Measurements from ENCODE around the gene HCFC2. TPM values are rescaled to one million over a fixed set of nuclear protein-coding genes. Genes with fewer than 3 reads are reported as not detected.

Gene HCFC2
- total and polyA plus RNA-seq, 2 of the 8 experiments (the other 6 are each of a cell fraction or from before 2014, with no cell fraction given): 0.62 to 1.8 TPM

DNA sequence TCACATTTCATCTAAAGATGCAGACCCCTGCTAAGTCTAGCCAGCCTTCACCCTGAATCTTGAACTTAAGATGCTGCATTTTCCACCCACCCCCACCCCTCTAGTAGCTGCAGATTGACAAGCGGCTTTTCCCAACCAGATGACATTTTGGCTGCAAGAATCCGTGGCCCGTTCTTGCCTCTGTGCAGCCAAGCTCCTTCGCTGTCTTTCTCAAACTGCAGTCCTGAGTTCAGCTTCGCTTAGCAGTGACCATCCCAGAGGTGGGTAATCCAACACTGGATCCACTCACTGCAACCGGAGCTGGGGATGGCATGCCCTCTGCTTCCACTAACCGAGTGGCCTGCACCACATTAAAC, 74.4 kb downstream of the HCFC2 start:
- Histone ChIP-seq H3K4me1 (replicated peaks in 1 of 4; ENCODE audit: control insufficient read depth in 3 of 4, insufficient read depth in 4 of 4, low read length in 3 of 4) (peaks cover 3 to 9% (median 6%) of the 10 kb centered on the region in 4 experiments; a peak in 6 of 7 replicates), H3K27me3 (replicated peaks in 1 of 4; ENCODE audit: control insufficient read depth in 3 of 4, extremely low read depth in 1 of 4, insufficient read depth in 3 of 4, low read length in 3 of 4) (0 out of 7 replicates have a peak, but pooled peaks cover 0 to 3% (median 0%) of the 10 kb centered on the region in 4 experiments), H3K79me2 (ENCODE audit: control insufficient read depth in 1 of 2, insufficient read depth in 2 of 2, low read length in 2 of 2) (peaks cover 4 to 34% of the 10 kb centered on the region in 2 experiments; a peak in 3 of 4 replicates), H3K14ac (ENCODE audit: insufficient read length) (no peak overlapping the region), H3K9me3 (ENCODE audit: insufficient read depth in 2 of 2, low read depth in 1 of 2, low read length in 1 of 2) (no peaks in the 10 kb centered on the region), H2BK15ac (ENCODE audit: low read length) (no peak overlapping the region), H3K23ac (ENCODE audit: insufficient read length) (no peak overlapping the region), H2AK5ac (ENCODE audit: low read depth, low read length) (no peak overlapping the region), H3K9ac (replicated peaks in 1 of 4; ENCODE audit: extremely low read depth in 1 of 4, low read depth in 3 of 4, low read length in 3 of 4) (peak overlapping the region in 3 of 4 experiments; percentile 43 to 60 (median 46); a peak in 5 of 7 replicates), H4K5ac (ENCODE audit: insufficient read length, low read depth, low read length) (no peak overlapping the region), H3K23me2 (ENCODE audit: low read depth, low read length) (no peaks in the 10 kb centered on the region; the same call in 1 of the 2 replicates), H3K4me2 (ENCODE audit: insufficient read depth in 1 of 2, low read depth in 2 of 2, low read length in 2 of 2) (peak overlapping the region; percentile 72 to 73), H3K4me3 (ENCODE audit: extremely low read depth in 1 of 4, insufficient read depth in 2 of 4, low read depth in 3 of 4, low read length in 4 of 4) (peak overlapping the region; percentile 27 to 60 (median 42); a peak in 7 of 8 replicates), H3K18ac (ENCODE audit: extremely low read depth, low read length) (no peak overlapping the region), H2AFZ (ENCODE audit: low read length) (peak overlapping the region; percentile 68; the same call in 1 of the 2 replicates), H2BK120ac (replicated peaks; ENCODE audit: low read depth, low read length) (no peak overlapping the region), H3K79me1 (ENCODE audit: low read depth, low read length) (peaks cover 5% of the 10 kb centered on the region; the same call in 1 of the 2 replicates), H3K4ac (replicated peaks; ENCODE audit: insufficient read length, low read depth, low read length) (no peak overlapping the region), H4K8ac (ENCODE audit: extremely low read depth, insufficient read depth, low read length) (no peak overlapping the region), H4K91ac (replicated peaks; ENCODE audit: insufficient read length, low read length) (no peak overlapping the region), H3K36me3 (ENCODE audit: control insufficient read depth in 2 of 4, insufficient read depth in 4 of 4, low read length in 3 of 4) (peaks cover 0 to 16% (median 7%) of the 10 kb centered on the region in 4 experiments; a peak in 6 of 8 replicates), H2BK12ac (ENCODE audit: low read depth, low read length) (no peak overlapping the region), H2BK20ac (ENCODE audit: low read length) (no peak overlapping the region), H3K56ac (replicated peaks; ENCODE audit: insufficient read length, low read depth, low read length) (peak overlapping the region; percentile 64), H3K27ac (ENCODE audit: low read depth, low read length) (0 out of 2 replicates have a peak overlapping the region, but pooled peaks have one; percentile 54), H2BK5ac (ENCODE audit: low read depth, low read length) (peak overlapping the region; percentile 45; the same call in 1 of the 2 replicates), H4K20me1 (replicated peaks in 1 of 2; ENCODE audit: control insufficient read depth in 1 of 2, insufficient read depth in 2 of 2, low read length in 2 of 2) (no peaks in the 10 kb centered on the region)
- ChIA-PET CTCF (ENCODE audit: partially characterized antibody) (interaction anchor here (0.6 to 1.6 kb wide), 4 partner anchors 14 to 165 kb away, joined by 3 to 5 read pairs (median 4); partner anchors contain the start of gene EID3), POLR2A (ENCODE audit: partially characterized antibody) (interaction anchor here (0.6 to 4.2 kb wide), 19 partner anchors 9 to 731 kb away, joined by 3 to 28 read pairs (median 5); partner anchors contain the start of genes EID3, HCFC2, HSP90B1 and TDG)
- DNase-seq (ENCODE audit: low read depth in 1 of 2, low spot score in 2 of 2): no peak
- no peak for FAIRE-seq
- WGBS, 2 experiments (ENCODE audit: extremely low coverage in 1 of 2, insufficient coverage in 1 of 2, insufficient read length in 1 of 2, insufficient replicate concordance in 2 of 2, low coverage in 1 of 2, low lambda C conversion rate in 2 of 2, missing lambda C conversion rate in 1 of 2): 50% methylated on average over 7 of the region's 7 CpGs; no CpG with 5 or more reads in 1 of the 2 experiments
- TF ChIP-seq SIN3A (conservative IDR thresholded peaks at IDR 0.05 in 1 of 2, IDR thresholded peaks at IDR 0.05 in 1 of 2; ENCODE audit: low read depth in 1 of 2, low read length in 2 of 2): no peak
- TF ChIP-seq SAP30 (IDR thresholded peaks at IDR 0.05; ENCODE audit: insufficient read depth, insufficient replicate concordance, low read length): peak; percentile 42
- TF ChIP-seq JUN (IDR thresholded peaks at IDR 0.05; ENCODE audit: low read depth, low read length): no peak
- 0 out of 2 replicates have a peak, but pooled peaks have one; percentile 4 for TF ChIP-seq CREB1 (IDR thresholded peaks at IDR 0.05)
- TF ChIP-seq SP1 (IDR thresholded peaks at IDR 0.05; ENCODE audit: low read depth, low read length): no peak

Data from H1 (cell line).